Breast epithelium (tissue), 4 donors: ENCODE measurements around the gene AFG3L2. TPM values are rescaled to one million over a fixed set of nuclear protein-coding genes. Genes with fewer than 3 reads are reported as not detected.

Experiments used
- DNase-seq, 2 donors: peaks; one replicate each; pipeline ENCODE4 v3.0.0-alpha.2; 2019; ENCODE audit warnings: low spot score in 2 of 2
- H3K27ac ChIP-seq, 2 donors: fragments of 200-600 bp; sonication (generic) in 1 of 2; one replicate each; pipeline ENCODE4 v1.5.1; 2016 to 2019; ENCODE audit warnings: mild to moderate bottlenecking in 1 of 2
- H3K27me3 ChIP-seq, 2 donors: fragments of 200-600 bp; sonication (generic) in 1 of 2; one replicate each; pipeline versions ENCODE4 v1.5.1 to v1.6.0; 2017 to 2019; ENCODE audit warnings: control low read depth in 1 of 2, mild to moderate bottlenecking in 1 of 2
- H3K36me3 ChIP-seq: fragments of 200-600 bp; one replicate; pipeline ENCODE4 v1.5.1; 2019
- H3K4me1 ChIP-seq, 2 donors: fragments of 200-600 bp; sonication (generic); one replicate each; pipeline ENCODE4 v1.5.1; 2016 to 2019; ENCODE audit warnings: control low read depth in 1 of 2
- H3K4me3 ChIP-seq, 3 donors: fragments of 200-600 bp; sonication (generic); 1 replicate in 2 of 3; 2 replicates in 1 of 3; pipeline ENCODE4 v1.5.1; 2016 to 2019; ENCODE audit warnings: mild to moderate bottlenecking in 3 of 3, moderate library complexity in 2 of 3
- H3K9me3 ChIP-seq, 2 donors: fragments of 200-600 bp; sonication (generic) in 1 of 2; one replicate each; pipeline ENCODE4 v1.5.1; 2016 to 2019; ENCODE audit warnings: control low read depth in 1 of 2
- POLR2A ChIP-seq: fragments of 450-650 bp; IDR thresholded peaks from one replicate; pipeline ENCODE4 v1.6.1; 2016; ENCODE audit warnings: antibody characterized with exemption, mild to moderate bottlenecking, moderate library complexity
- POLR2AphosphoS5 ChIP-seq, 3 donors: sonication (generic); formaldehyde crosslinking; IDR thresholded peaks; one replicate each; pipeline ENCODE4 v1.6.1; 2017; ENCODE audit warnings: antibody characterized with exemption in 3 of 3
- intact Hi-C: fragments of 100-400 bp; cut with DNase I; formaldehyde crosslinking; loops from one replicate; pipeline ENCODE4 v1.15.1; 2023; ENCODE audit warnings: low total_unique reads
- total RNA-seq, 3 donors: library from RNA; depleted of rRNA; stranded (reverse); fragments of >200 nt; gene quantifications; one replicate each; pipeline ENCODE4 v1.1.0, GENCODE V29; 2016
- TF ChIP-seq, protein P1 (sequence below), 3 donors: fragments of 450-650 bp; IDR thresholded peaks; one replicate each; pipeline ENCODE4 v1.5.1; 2016 to 2017; ENCODE audit warnings: antibody characterized with exemption in 3 of 3, mild to moderate bottlenecking in 3 of 3, moderate library complexity in 3 of 3

AFG3L2 gene
- total RNA-seq, 3 donors from 2014 or later, result 37.0 to 43.5 (median 42.7) TPM

DNA sequence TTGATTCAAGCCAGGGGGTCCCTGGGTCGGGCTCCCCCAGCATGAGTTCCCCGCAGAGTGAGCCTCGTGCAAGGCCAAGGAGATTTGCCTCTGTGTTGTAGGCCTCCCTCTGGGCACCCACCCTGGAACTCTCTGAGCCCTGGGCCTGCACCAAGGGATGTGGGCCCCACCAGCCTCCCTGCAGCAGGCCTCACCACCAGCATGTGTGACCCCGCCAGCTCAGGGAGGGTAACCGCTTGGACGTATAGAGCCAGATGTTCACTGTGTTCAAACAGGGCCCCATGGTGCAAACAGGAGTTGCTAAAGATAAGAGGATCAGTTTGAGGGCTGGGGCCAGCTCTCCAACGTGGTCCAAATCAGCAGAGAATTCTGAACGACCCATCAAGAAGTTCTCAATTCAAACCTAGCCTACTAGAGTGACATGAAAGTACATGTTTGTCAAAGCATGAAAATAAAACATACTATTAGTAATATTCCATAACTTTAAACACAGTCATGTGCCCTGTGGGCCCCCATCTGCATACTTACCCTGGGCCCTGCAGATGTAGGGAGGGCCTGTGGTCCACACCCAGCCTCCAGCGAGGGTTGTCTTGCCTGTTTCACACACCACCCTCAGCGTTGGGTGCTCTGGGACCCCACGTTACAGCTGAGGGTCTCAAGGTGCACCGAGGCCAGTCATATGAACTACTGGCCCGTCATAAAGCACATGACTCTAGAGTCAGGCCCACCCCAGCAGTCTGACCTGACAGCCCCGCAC lies 74.5 kb downstream of the AFG3L2 start:
- H3K9me3 ChIP-seq, result no peaks in the 10 kb centered on the region
- H3K27ac ChIP-seq, result no peak overlapping the region
- no peak overlapping the region for H3K4me3 ChIP-seq
- H3K27me3 ChIP-seq, result no peaks in the 10 kb centered on the region
- intact Hi-C loops, result no loop called here
- no peaks in the 10 kb centered on the region for H3K36me3 ChIP-seq
- DNase-seq, result no peak
- TF ChIP-seq, protein P1, sequence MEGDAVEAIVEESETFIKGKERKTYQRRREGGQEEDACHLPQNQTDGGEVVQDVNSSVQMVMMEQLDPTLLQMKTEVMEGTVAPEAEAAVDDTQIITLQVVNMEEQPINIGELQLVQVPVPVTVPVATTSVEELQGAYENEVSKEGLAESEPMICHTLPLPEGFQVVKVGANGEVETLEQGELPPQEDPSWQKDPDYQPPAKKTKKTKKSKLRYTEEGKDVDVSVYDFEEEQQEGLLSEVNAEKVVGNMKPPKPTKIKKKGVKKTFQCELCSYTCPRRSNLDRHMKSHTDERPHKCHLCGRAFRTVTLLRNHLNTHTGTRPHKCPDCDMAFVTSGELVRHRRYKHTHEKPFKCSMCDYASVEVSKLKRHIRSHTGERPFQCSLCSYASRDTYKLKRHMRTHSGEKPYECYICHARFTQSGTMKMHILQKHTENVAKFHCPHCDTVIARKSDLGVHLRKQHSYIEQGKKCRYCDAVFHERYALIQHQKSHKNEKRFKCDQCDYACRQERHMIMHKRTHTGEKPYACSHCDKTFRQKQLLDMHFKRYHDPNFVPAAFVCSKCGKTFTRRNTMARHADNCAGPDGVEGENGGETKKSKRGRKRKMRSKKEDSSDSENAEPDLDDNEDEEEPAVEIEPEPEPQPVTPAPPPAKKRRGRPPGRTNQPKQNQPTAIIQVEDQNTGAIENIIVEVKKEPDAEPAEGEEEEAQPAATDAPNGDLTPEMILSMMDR (IDR thresholded peaks at IDR 0.05), result no peak
- TF ChIP-seq POLR2A, result no peak
- no peak for TF ChIP-seq POLR2AphosphoS5 (IDR thresholded peaks at IDR 0.05)
- H3K4me1 ChIP-seq, result no peaks in the 10 kb centered on the region

DNA sequence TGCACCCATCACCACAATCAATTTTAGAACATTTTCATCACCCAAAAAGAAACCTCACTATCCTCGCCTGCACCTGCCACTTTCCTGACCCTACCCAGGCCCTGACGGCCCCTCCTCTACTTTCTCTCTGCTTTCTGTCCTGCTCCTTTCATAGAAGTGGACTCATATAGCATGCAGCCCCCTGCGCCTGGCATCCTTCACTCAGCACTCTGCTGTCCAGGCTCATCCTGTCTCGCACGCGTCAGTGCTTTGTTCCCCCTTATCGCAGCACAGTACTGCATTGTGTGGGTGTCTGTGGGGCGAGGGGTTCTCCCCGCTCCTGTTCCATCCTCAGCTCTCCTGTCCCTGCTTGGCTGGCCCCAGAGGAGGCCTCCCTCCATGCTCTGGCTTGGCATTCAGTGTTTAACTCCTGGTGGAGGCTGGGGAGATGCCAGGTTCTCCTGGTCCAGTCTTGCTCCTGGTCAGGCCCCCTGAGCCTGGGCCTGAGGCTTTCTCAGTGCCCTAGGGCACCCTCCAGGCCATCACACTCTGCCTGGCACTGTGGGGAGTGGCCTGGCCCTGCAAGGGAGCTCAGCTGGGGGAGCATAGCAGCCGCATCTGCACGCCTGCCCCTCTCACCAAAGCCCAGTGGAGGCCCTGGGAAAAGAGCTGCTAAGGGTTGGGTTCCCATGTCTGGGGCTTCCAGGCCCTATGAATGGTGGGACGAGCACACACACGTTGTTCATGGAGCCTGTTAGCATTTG lies 75.6 kb downstream of the AFG3L2 start:
- TF ChIP-seq POLR2A, result no peak
- no peaks in the 10 kb centered on the region for H3K27me3 ChIP-seq
- intact Hi-C loops, result no loop called here
- H3K36me3 ChIP-seq, result no peaks in the 10 kb centered on the region
- no peak overlapping the region for H3K4me3 ChIP-seq
- H3K4me1 ChIP-seq, result no peaks in the 10 kb centered on the region
- DNase-seq, result no peak
- H3K27ac ChIP-seq, result no peak overlapping the region
- H3K9me3 ChIP-seq, result no peaks in the 10 kb centered on the region

DNA sequence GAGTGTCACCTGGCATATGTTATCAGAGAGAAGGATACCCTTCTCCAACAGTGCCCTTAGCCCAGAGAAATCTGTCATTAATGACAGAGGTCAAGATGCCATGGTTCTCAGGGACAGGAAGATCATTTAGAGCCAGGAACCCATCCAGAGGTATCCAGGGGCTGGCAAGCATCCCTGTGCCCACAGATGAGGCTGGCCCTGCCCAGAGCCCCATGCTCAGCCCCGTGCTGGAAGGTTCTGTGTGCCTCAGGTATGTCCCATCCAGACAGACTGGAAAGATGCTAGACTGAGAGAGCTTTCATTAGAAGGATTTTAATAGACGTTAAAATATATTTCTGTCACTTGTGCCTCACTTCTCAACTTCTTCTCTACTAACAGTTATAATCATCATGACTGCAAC lies 77.2 kb downstream of the AFG3L2 start:
- no peak for DNase-seq

DNA sequence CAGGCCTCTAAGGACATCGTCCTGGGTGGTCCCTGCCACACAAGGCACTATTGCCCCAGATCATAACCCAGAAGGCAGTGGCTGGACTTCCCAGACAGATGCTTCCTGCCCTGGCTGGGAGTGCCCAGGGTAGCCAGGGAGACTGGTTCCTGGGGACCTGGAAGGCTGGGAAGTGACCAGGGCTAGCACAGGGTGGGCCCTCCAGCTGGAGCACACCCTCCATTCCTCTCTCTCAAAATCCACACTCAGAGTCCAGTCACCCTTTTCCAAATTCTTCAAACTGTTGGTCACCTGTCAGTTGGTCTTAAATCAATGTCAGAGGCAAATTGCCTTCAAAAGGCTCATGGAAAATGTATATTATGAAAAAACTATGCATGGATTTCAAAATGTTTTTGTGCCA lies 80.6 kb downstream of the AFG3L2 start:
- TF ChIP-seq, protein P1 (IDR thresholded peaks at IDR 0.05), result no peak
- TF ChIP-seq POLR2AphosphoS5 (IDR thresholded peaks at IDR 0.05) (no peak), POLR2A (no peak)
- Histone ChIP-seq H3K9me3 (no peaks in the 10 kb centered on the region), H3K27me3 (no peaks in the 10 kb centered on the region), H3K36me3 (no peaks in the 10 kb centered on the region), H3K4me1 (no peaks in the 10 kb centered on the region), H3K4me3 (no peak overlapping the region), H3K27ac (no peak overlapping the region)
- DNase-seq, result no peak
- intact Hi-C loops, result no loop called here

More for the DNA sequence above, 77.2 kb downstream of the AFG3L2 start:
- no peaks in the 10 kb centered on the region for H3K4me1 ChIP-seq
- H3K9me3 ChIP-seq, result no peaks in the 10 kb centered on the region
- H3K27ac ChIP-seq, result no peak overlapping the region
- no peaks in the 10 kb centered on the region for H3K27me3 ChIP-seq
- H3K36me3 ChIP-seq, result no peaks in the 10 kb centered on the region
- no peak overlapping the region for H3K4me3 ChIP-seq
- intact Hi-C loops, result no loop called here
- TF ChIP-seq POLR2A (no peak), POLR2AphosphoS5 (IDR thresholded peaks at IDR 0.05) (no peak)
- TF ChIP-seq, protein P1 (IDR thresholded peaks at IDR 0.05), result no peak

DNA sequence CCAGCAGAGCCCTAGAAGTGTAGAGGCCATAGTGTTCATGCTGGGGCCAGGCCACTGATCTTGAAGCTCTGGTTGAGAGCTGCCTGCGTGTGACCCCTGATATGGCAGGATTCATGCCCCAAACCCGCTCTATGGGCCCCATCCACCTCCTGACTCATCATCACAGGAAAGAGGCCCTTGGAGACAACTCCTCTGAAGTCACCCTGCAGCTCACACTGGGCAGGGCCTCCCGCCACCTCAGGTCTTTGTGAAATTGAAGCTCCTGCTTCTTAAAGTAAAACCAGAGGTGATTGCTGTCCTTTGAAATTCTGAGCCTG lies 81.0 kb downstream of the AFG3L2 start:
- intact Hi-C loops, result no loop called here
- DNase-seq, result no peak
- TF ChIP-seq, protein P1 (IDR thresholded peaks at IDR 0.05), result no peak
- no peak for TF ChIP-seq POLR2A
- TF ChIP-seq POLR2AphosphoS5 (IDR thresholded peaks at IDR 0.05), result no peak
- Histone ChIP-seq H3K36me3 (no peaks in the 10 kb centered on the region), H3K27ac (no peak overlapping the region), H3K4me3 (no peak overlapping the region), H3K27me3 (no peaks in the 10 kb centered on the region), H3K4me1 (no peaks in the 10 kb centered on the region), H3K9me3 (no peaks in the 10 kb centered on the region)
